ENCODE results near the gene RABL6. TPM values are rescaled to one million over a fixed set of nuclear protein-coding genes. Genes with fewer than 3 reads are reported as not detected.

Gene RABL6
- 38.4 and 41.8 TPM in 2 replicates for total RNA-seq

GRCh38 chr9:136807281-136808074 is at the start of gene RABL6:
Gene RABL6, plus strand, starts transcription at chr9:136807948. Its CDS starts 249 bp downstream, at chr9:136808197.

GRCh38 chr9:136764301-136764891 is 43.4 kb upstream of the RABL6 start, which contains the start of gene LCN15:
Gene LCN15, minus strand, starts transcription at chr9:136764518. Its CDS starts 30 bp downstream, at chr9:136764488.

GRCh38 chr9:136790640-136791515 is 16.9 kb upstream of the RABL6 start, which contains the start of gene TMEM141:
Gene TMEM141, plus strand, starts transcription at chr9:136791344. Its CDS starts 27 bp downstream, at chr9:136791371.

GRCh38 chr9:136796238-136796774 is 11.4 kb upstream of the RABL6 start, which contains the start of gene CCDC183:
Gene CCDC183, plus strand, starts transcription at chr9:136796338. Its CDS starts 60 bp downstream, at chr9:136796398.

GRCh38 chr9:136842380-136842948 is 34.7 kb downstream of the RABL6 start, which contains the start of gene AJM1:
Gene AJM1, plus strand, starts transcription at chr9:136842478. Its CDS starts 1,937 bp downstream, at chr9:136844415.

GRCh38 chr9:136849038-136849959 is 41.6 kb downstream of the RABL6 start, which contains the start of gene PHPT1:
Gene PHPT1, plus strand, starts transcription at chr9:136849409. Its CDS starts 22 bp downstream, at chr9:136849431.

GRCh38 chr9:136851941-136852663 is 44.4 kb downstream of the RABL6 start, which contains the start of gene MAMDC4:
Gene MAMDC4, plus strand, starts transcription at chr9:136852346. Its CDS starts 71 bp downstream, at chr9:136852417.

GRCh38 chr9:136885950-136886578 is 78.3 kb downstream of the RABL6 start, which contains the start of gene TRAF2:
Gene TRAF2, plus strand, starts transcription at chr9:136886516. Its CDS starts 12,225 bp downstream, at chr9:136898741.

Other genes starting within 250 kb of the RABL6 start
- gene EGFL7, start 145.0 kb upstream of the RABL6 start, total RNA-seq, result 32.2 and 35.9 TPM in 2 replicates
- gene AGPAT2, start 120.5 kb upstream of the RABL6 start, total RNA-seq, result 42.3 and 45.0 TPM in 2 replicates
- 5.4 and 9.2 TPM in 2 replicates for gene DIPK1B, start 95.4 kb upstream of the RABL6 start, total RNA-seq
- gene LCN10, start 65.0 kb upstream of the RABL6 start, total RNA-seq, result not detected in 2 replicates
- gene LCN6, start 59.4 kb upstream of the RABL6 start, total RNA-seq, result not detected in 2 replicates
- not detected in 2 replicates for gene LCN8, start 49.7 kb upstream of the RABL6 start, total RNA-seq
- not detected in 2 replicates for gene LCN15, start 43.4 kb upstream of the RABL6 start, total RNA-seq
- 43.6 and 52.5 TPM in 2 replicates for gene TMEM141, start 16.6 kb upstream of the RABL6 start, total RNA-seq
- gene CCDC183, start 11.6 kb upstream of the RABL6 start, total RNA-seq, result 0.39 and 1.1 TPM in 2 replicates
- 1.1 and 1.4 TPM in 2 replicates for gene AJM1, start 34.5 kb downstream of the RABL6 start, total RNA-seq
- 109 TPM in 2 replicates for gene PHPT1, start 41.5 kb downstream of the RABL6 start, total RNA-seq
- 0.37 and 0.78 TPM in 2 replicates for gene MAMDC4, start 44.4 kb downstream of the RABL6 start, total RNA-seq
- gene EDF1, start 58.4 kb downstream of the RABL6 start, total RNA-seq, result 418 and 434 TPM in 2 replicates
- gene TRAF2, start 78.6 kb downstream of the RABL6 start, total RNA-seq, result 3.9 and 5.9 TPM in 2 replicates
- gene FBXW5, start 136.8 kb downstream of the RABL6 start, total RNA-seq, result 137 and 146 TPM in 2 replicates
- gene C8G, start 137.3 kb downstream of the RABL6 start, total RNA-seq, result not detected in 2 replicates
- gene LCN12, start 144.3 kb downstream of the RABL6 start, total RNA-seq, result not detected in 2 replicates
- 211 and 233 TPM in 2 replicates for gene PTGDS, start 169.6 kb downstream of the RABL6 start, total RNA-seq
- 0.73 TPM in 1 of 2 replicates, not detected in the other for gene LCNL1, start 175.0 kb downstream of the RABL6 start, total RNA-seq
- gene PAXX, start 184.5 kb downstream of the RABL6 start, total RNA-seq, result 22.2 and 22.3 TPM in 2 replicates
- gene CLIC3, start 188.6 kb downstream of the RABL6 start, total RNA-seq, result 0.83 and 3.2 TPM in 2 replicates
- 27.1 and 27.6 TPM in 2 replicates for gene ABCA2, start 220.3 kb downstream of the RABL6 start, total RNA-seq
- not detected in 2 replicates for gene FUT7, start 224.1 kb downstream of the RABL6 start, total RNA-seq
- 58.8 and 86.1 TPM in 2 replicates for gene NPDC1, start 238.2 kb downstream of the RABL6 start, total RNA-seq
- gene ENTPD2, start 246.1 kb downstream of the RABL6 start, total RNA-seq, result not detected in 2 replicates

All from cardiac ventricle fibroblast (primary cell).